ENCODE measurements around the gene CAPZB.

The CAPZB gene

GRCh38 chr1:19423130-19423529, 62.2 kb downstream of the CAPZB start:
- H3K27ac ChIP-seq (ENCODE audit: low read depth, low read length) = no peak overlapping the region
- H3K27me3 ChIP-seq (ENCODE audit: low read length) = no peaks in the 10 kb centered on the region
- no peak overlapping the region for H3K4me3 ChIP-seq (ENCODE audit: insufficient read depth, low read length, poor library complexity, severe bottlenecking)
- no peaks in the 10 kb centered on the region for H3F3A ChIP-seq (ENCODE audit: insufficient read depth)
- peaks cover 75% of the 10 kb centered on the region for H3K79me2 ChIP-seq (ENCODE audit: insufficient read depth, low read length)
- H3K9me3 ChIP-seq (ENCODE audit: insufficient read depth, low read length) = no peaks in the 10 kb centered on the region
- no peak overlapping the region for H3K4me2 ChIP-seq (ENCODE audit: low read depth, low read length, poor library complexity, severe bottlenecking)
- no peaks in the 10 kb centered on the region for H4K20me1 ChIP-seq (ENCODE audit: low read depth, low read length)
- no peak for TF ChIP-seq EZH2phosphoT487 (conservative IDR thresholded peaks at IDR 0.05; ENCODE audit: low read length)
- no peak for TF ChIP-seq CTCF (IDR thresholded peaks at IDR 0.05; ENCODE audit: insufficient read depth, low read length, poor library complexity, severe bottlenecking)
- no peaks in the 10 kb centered on the region for H3K9me2 ChIP-seq (replicated peaks; ENCODE audit: insufficient read depth, low read length)
- H3K36me3 ChIP-seq (ENCODE audit: low read length) = 0 out of 2 replicates have a peak, but pooled peaks cover 3% of the 10 kb centered on the region
- H3K9ac ChIP-seq (ENCODE audit: low read length) = no peak overlapping the region
- no peak overlapping the region for H2AFZ ChIP-seq (ENCODE audit: low read depth, low read length, severe bottlenecking)

GRCh38 chr1:19421365-19421764, 64.0 kb downstream of the CAPZB start:
- Histone ChIP-seq H4K20me1 (ENCODE audit: low read depth, low read length) (no peaks in the 10 kb centered on the region), H2AFZ (ENCODE audit: low read depth, low read length, severe bottlenecking) (no peak overlapping the region), H3K4me3 (ENCODE audit: insufficient read depth, low read length, poor library complexity, severe bottlenecking) (no peak overlapping the region), H3K36me3 (ENCODE audit: low read length) (0 out of 2 replicates have a peak, but pooled peaks cover 3% of the 10 kb centered on the region), H3K27ac (ENCODE audit: low read depth, low read length) (no peak overlapping the region), H3K9me3 (ENCODE audit: insufficient read depth, low read length) (no peaks in the 10 kb centered on the region), H3K79me2 (ENCODE audit: insufficient read depth, low read length) (peaks cover 58% of the 10 kb centered on the region), H3F3A (ENCODE audit: insufficient read depth) (no peaks in the 10 kb centered on the region), H3K4me2 (ENCODE audit: low read depth, low read length, poor library complexity, severe bottlenecking) (no peak overlapping the region), H3K9me2 (replicated peaks; ENCODE audit: insufficient read depth, low read length) (no peaks in the 10 kb centered on the region), H3K9ac (ENCODE audit: low read length) (no peak overlapping the region), H3K27me3 (ENCODE audit: low read length) (no peaks in the 10 kb centered on the region)
- TF ChIP-seq CTCF (IDR thresholded peaks at IDR 0.05; ENCODE audit: insufficient read depth, low read length, poor library complexity, severe bottlenecking) = no peak
- TF ChIP-seq EZH2phosphoT487 (conservative IDR thresholded peaks at IDR 0.05; ENCODE audit: low read length) = no peak

DNA sequence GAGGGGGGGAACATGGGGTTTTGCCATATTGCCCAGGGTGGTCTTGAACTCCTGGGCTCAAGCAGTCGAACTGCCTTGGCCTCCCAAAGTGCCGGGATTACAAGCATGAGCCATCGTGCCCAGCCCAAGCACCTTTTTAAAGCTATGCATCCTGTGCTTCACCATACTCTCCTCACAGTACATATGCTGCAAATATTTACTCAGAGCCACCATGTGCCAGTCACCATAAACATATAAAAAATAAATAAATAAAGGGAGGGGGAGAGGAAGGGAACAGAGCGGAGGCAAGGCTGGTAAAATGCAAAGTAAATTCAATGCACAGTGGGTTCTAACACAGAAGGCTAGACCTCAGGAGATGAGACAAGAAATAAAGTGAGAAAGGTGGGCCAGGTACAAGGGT, 64.7 kb downstream of the CAPZB start:
- no peaks in the 10 kb centered on the region for H3K27me3 ChIP-seq (ENCODE audit: low read length)
- no peak overlapping the region for H2AFZ ChIP-seq (ENCODE audit: low read depth, low read length, severe bottlenecking)
- no peak overlapping the region for H3K9ac ChIP-seq (ENCODE audit: low read length)
- H3K27ac ChIP-seq (ENCODE audit: low read depth, low read length) = no peak overlapping the region
- TF ChIP-seq CTCF (IDR thresholded peaks at IDR 0.05; ENCODE audit: insufficient read depth, low read length, poor library complexity, severe bottlenecking) (no peak), EZH2phosphoT487 (conservative IDR thresholded peaks at IDR 0.05; ENCODE audit: low read length) (no peak)
- peaks cover 54% of the 10 kb centered on the region for H3K79me2 ChIP-seq (ENCODE audit: insufficient read depth, low read length)
- H3K36me3 ChIP-seq (ENCODE audit: low read length) = 0 out of 2 replicates have a peak, but pooled peaks cover 3% of the 10 kb centered on the region
- no peaks in the 10 kb centered on the region for H3F3A ChIP-seq (ENCODE audit: insufficient read depth)
- no peak overlapping the region for H3K4me3 ChIP-seq (ENCODE audit: insufficient read depth, low read length, poor library complexity, severe bottlenecking)
- H3K9me2 ChIP-seq (replicated peaks; ENCODE audit: insufficient read depth, low read length) = no peaks in the 10 kb centered on the region
- H3K9me3 ChIP-seq (ENCODE audit: insufficient read depth, low read length) = no peaks in the 10 kb centered on the region
- no peak overlapping the region for H3K4me2 ChIP-seq (ENCODE audit: low read depth, low read length, poor library complexity, severe bottlenecking)
- H4K20me1 ChIP-seq (ENCODE audit: low read depth, low read length) = no peaks in the 10 kb centered on the region
